GM06990 (cell line): ENCODE measurements around the gene LRRC36.

Experiments
- DNase-seq: peaks from one replicate; pipeline ENCODE4 v3.0.0-alpha.2; 2011; ENCODE audit not compliant: insufficient read length; ENCODE audit errors: extremely low read depth
- H3K27me3 ChIP-seq: replicated peaks from 2 replicates; pipeline ENCODE4 v1.6.0; 2011; ENCODE audit warnings: low read length; ENCODE audit not compliant: control insufficient read depth, insufficient read depth
- H3K36me3 ChIP-seq: 2 replicates; pipeline ENCODE4 v1.5.1; 2011; ENCODE audit warnings: low read length; ENCODE audit not compliant: control insufficient read depth, insufficient read depth
- H3K4me3 ChIP-seq: replicated peaks from 2 replicates; pipeline ENCODE4 v1.5.1; 2011; ENCODE audit warnings: low read depth, mild to moderate bottlenecking, control low read depth, low read length
- CTCF ChIP-seq: IDR thresholded peaks from 2 replicates; pipeline ENCODE4 v1.5.1; 2011; ENCODE audit warnings: low read length, control low read depth, mild to moderate bottlenecking, inconsistent platforms; ENCODE audit not compliant: insufficient read depth, poor library complexity, severe bottlenecking

The LRRC36 gene

GRCh38 chr16:67398546-67399217 lies 72.1 kb downstream of the LRRC36 start:
- DNase-seq = no peak
- no peak overlapping the region for H3K4me3 ChIP-seq
- H3K27me3 ChIP-seq = no peaks in the 10 kb centered on the region; the same call in 1 of the 2 replicates
- no peaks in the 10 kb centered on the region for H3K36me3 ChIP-seq
- TF ChIP-seq CTCF = no peak

GRCh38 chr16:67399218-67399733 lies 72.7 kb downstream of the LRRC36 start:
- H3K36me3 ChIP-seq = no peaks in the 10 kb centered on the region
- TF ChIP-seq CTCF = peak; percentile 81
- DNase-seq = peak; percentile 61
- no peak overlapping the region for H3K4me3 ChIP-seq
- no peaks in the 10 kb centered on the region; the same call in 1 of the 2 replicates for H3K27me3 ChIP-seq

GRCh38 chr16:67399749-67400704 lies 73.4 kb downstream of the LRRC36 start:
- Histone ChIP-seq H3K36me3 (no peaks in the 10 kb centered on the region), H3K4me3 (no peak overlapping the region), H3K27me3 (no peaks in the 10 kb centered on the region; the same call in 1 of the 2 replicates)
- no peak for DNase-seq
- TF ChIP-seq CTCF = no peak

- H3K4me3 ChIP-seq = no peak overlapping the region
- no peaks in the 10 kb centered on the region for H3K36me3 ChIP-seq
- TF ChIP-seq CTCF = no peak
- DNase-seq = no peak
- no peaks in the 10 kb centered on the region; the same call in 1 of the 2 replicates for H3K27me3 ChIP-seq
These were observed 74.3 kb downstream of the LRRC36 start for GRCh38 chr16:67400901-67401300.

- Histone ChIP-seq H3K27me3 (no peaks in the 10 kb centered on the region; the same call in 1 of the 2 replicates), H3K4me3 (no peak overlapping the region), H3K36me3 (no peaks in the 10 kb centered on the region)
- TF ChIP-seq CTCF = no peak
- DNase-seq = no peak
These were observed 77.5 kb downstream of the LRRC36 start for GRCh38 chr16:67403976-67404555.
